Activated T-cell treated with anti-CD3 and anti-CD28 coated beads, Interleukin-2, amount 50 U/mL, for 72 hours (primary cell): ENCODE measurements around the gene PNMA6A. TPM values are rescaled to one million over a fixed set of nuclear protein-coding genes. Genes with fewer than 3 reads are reported as not detected.
"Not testable (repeated sequence)": the region's sequence is repeated elsewhere in the genome, so short reads cannot be mapped to it uniquely, and the experiment has no call there.

ENCODE experiments used
- ATAC-seq, 2 donors: fragments of 150-1000 bp; cut with Tn5 transposase; replicated peaks in 1 of 2; 2 replicates each; pipeline ENCODE4 v1.10.0; 2021; ENCODE audit warnings: moderate library complexity in 2 of 2, mild to moderate bottlenecking in 1 of 2
- DNase-seq, 2 donors: peaks; one replicate each; pipeline ENCODE4 v3.0.0; 2021 to 2022; ENCODE audit warnings: mixed read lengths in 1 of 2
- H3K27ac Mint-ChIP-seq: one replicate; pipeline ENCODE4 v1.8.0; 2022; ENCODE audit warnings: mild to moderate bottlenecking, moderate library complexity, mixed read lengths
- H3K27me3 Mint-ChIP-seq: one replicate; pipeline ENCODE4 v1.8.0; 2022; ENCODE audit warnings: low read depth, mixed read lengths
- H3K36me3 Mint-ChIP-seq, 2 donors: one replicate each; pipeline ENCODE4 v1.8.0; 2022; ENCODE audit warnings: mixed read lengths in 2 of 2, mild to moderate bottlenecking in 1 of 2; ENCODE audit not compliant: insufficient read depth in 2 of 2
- H3K4me1 Mint-ChIP-seq: one replicate; pipeline ENCODE4 v1.8.0; 2022; ENCODE audit warnings: low read depth, mixed read lengths
- H3K4me3 Mint-ChIP-seq, 2 donors: one replicate each; pipeline ENCODE4 v1.8.0; 2022; ENCODE audit warnings: mild to moderate bottlenecking in 2 of 2, mixed read lengths in 2 of 2, moderate library complexity in 2 of 2
- H3K9me3 Mint-ChIP-seq, 2 donors: one replicate each; pipeline ENCODE4 v1.8.0; 2022; ENCODE audit warnings: mixed read lengths in 2 of 2
- total RNA-seq, 2 donors: library from RNA; stranded (reverse); gene quantifications; one replicate each; pipeline ENCODE4 v1.2.3, GENCODE V29; 2022

Gene PNMA6A
- total RNA-seq, 2 donors from 2014 or later, result 0.49 to 0.60 TPM

GRCh38 chrX:153060095-153060445 is 12.2 kb upstream of the PNMA6A start:
- Mint-ChIP-seq H3K4me1 (no peaks in the 10 kb centered on the region), H3K27ac (no peak overlapping the region), H3K27me3 (peaks cover 7% of the 10 kb centered on the region), H3K36me3 (no peaks in the 10 kb centered on the region), H3K4me3 (no peak overlapping the region), H3K9me3 (no peaks in the 10 kb centered on the region)
- ATAC-seq (no peak), DNase-seq (no peak)

GRCh38 chrX:153061732-153062131 is 10.5 kb upstream of the PNMA6A start:
- DNase-seq (no peak), ATAC-seq (no peak)
- H3K27me3 Mint-ChIP-seq, result peaks cover 7% of the 10 kb centered on the region
- no peaks in the 10 kb centered on the region for H3K36me3 Mint-ChIP-seq
- H3K4me1 Mint-ChIP-seq, result no peaks in the 10 kb centered on the region
- no peaks in the 10 kb centered on the region for H3K9me3 Mint-ChIP-seq
- H3K4me3 Mint-ChIP-seq, result no peak overlapping the region
- no peak overlapping the region for H3K27ac Mint-ChIP-seq

GRCh38 chrX:153063315-153063714 is 8.9 kb upstream of the PNMA6A start:
- no peaks in the 10 kb centered on the region for H3K9me3 Mint-ChIP-seq
- no peaks in the 10 kb centered on the region for H3K36me3 Mint-ChIP-seq
- DNase-seq (no peak), ATAC-seq (no peak)
- peaks cover 7% of the 10 kb centered on the region for H3K27me3 Mint-ChIP-seq
- no peaks in the 10 kb centered on the region for H3K4me1 Mint-ChIP-seq
- H3K4me3 Mint-ChIP-seq, result no peak overlapping the region
- H3K27ac Mint-ChIP-seq, result peak overlapping the region; percentile 9

- Mint-ChIP-seq H3K4me3 (no peak overlapping the region), H3K4me1 (no peaks in the 10 kb centered on the region), H3K27ac (no peak overlapping the region), H3K9me3 (no peaks in the 10 kb centered on the region), H3K27me3 (peaks cover 7% of the 10 kb centered on the region), H3K36me3 (no peaks in the 10 kb centered on the region)
- DNase-seq (no peak), ATAC-seq (no peak)
These were observed 8.2 kb upstream of the PNMA6A start for GRCh38 chrX:153064061-153064460.

GRCh38 chrX:153065389-153065788 is 6.9 kb upstream of the PNMA6A start:
- Mint-ChIP-seq H3K36me3 (no peaks in the 10 kb centered on the region), H3K9me3 (no peaks in the 10 kb centered on the region), H3K4me1 (no peaks in the 10 kb centered on the region), H3K27me3 (peaks cover 7% of the 10 kb centered on the region), H3K4me3 (no peak overlapping the region), H3K27ac (no peak overlapping the region)
- no peak for DNase-seq
- no peak for ATAC-seq

- H3K4me3 Mint-ChIP-seq, H3K27me3 Mint-ChIP-seq, H3K36me3 Mint-ChIP-seq, H3K27ac Mint-ChIP-seq, H3K4me1 Mint-ChIP-seq, H3K9me3 Mint-ChIP-seq, ATAC-seq, DNase-seq: not testable (repeated sequence)
These were observed 5.9 kb upstream of the PNMA6A start for GRCh38 chrX:153066402-153066801.

GRCh38 chrX:153073331-153073730 is 1.1 kb downstream of the PNMA6A start:
- H3K4me1 Mint-ChIP-seq, H3K9me3 Mint-ChIP-seq, H3K27me3 Mint-ChIP-seq: not testable (repeated sequence)

GRCh38 chrX:153074262-153074899 is 2.1 kb downstream of the PNMA6A start:
- Mint-ChIP-seq H3K27ac (no peak overlapping the region), H3K4me1 (no peaks in the 10 kb centered on the region), H3K27me3 (no peaks in the 10 kb centered on the region), H3K9me3 (no peaks in the 10 kb centered on the region), H3K4me3 (no peak overlapping the region), H3K36me3 (no peaks in the 10 kb centered on the region)
- no peak for ATAC-seq
- DNase-seq, result no peak

More at GRCh38 chrX:153073331-153073730, 1.1 kb downstream of the PNMA6A start:
- H3K36me3 Mint-ChIP-seq, ATAC-seq, H3K4me3 Mint-ChIP-seq, DNase-seq, H3K27ac Mint-ChIP-seq: not testable (repeated sequence)

GRCh38 chrX:153074935-153075334 is 2.7 kb downstream of the PNMA6A start:
- ATAC-seq, result no peak
- Mint-ChIP-seq H3K27ac (no peak overlapping the region), H3K4me3 (no peak overlapping the region)

GRCh38 chrX:153075366-153075765 is 3.1 kb downstream of the PNMA6A start:
- Mint-ChIP-seq H3K4me3 (no peak overlapping the region), H3K4me1 (no peaks in the 10 kb centered on the region), H3K27me3 (no peaks in the 10 kb centered on the region), H3K27ac (no peak overlapping the region), H3K9me3 (no peaks in the 10 kb centered on the region), H3K36me3 (no peaks in the 10 kb centered on the region)
- ATAC-seq (no peak), DNase-seq (no peak)

More at GRCh38 chrX:153074935-153075334, 2.7 kb downstream of the PNMA6A start:
- no peaks in the 10 kb centered on the region for H3K36me3 Mint-ChIP-seq
- H3K27me3 Mint-ChIP-seq, result no peaks in the 10 kb centered on the region
- no peaks in the 10 kb centered on the region for H3K4me1 Mint-ChIP-seq
- H3K9me3 Mint-ChIP-seq, result no peaks in the 10 kb centered on the region
- no peak for DNase-seq

- not testable (repeated sequence) for DNase-seq, H3K27me3 Mint-ChIP-seq, H3K27ac Mint-ChIP-seq, H3K4me1 Mint-ChIP-seq, H3K4me3 Mint-ChIP-seq, H3K36me3 Mint-ChIP-seq, H3K9me3 Mint-ChIP-seq
- peak; percentile 87 to 91 for ATAC-seq
These were observed 5.3 kb downstream of the PNMA6A start for GRCh38 chrX:153077437-153078135.

GRCh38 chrX:153083238-153083923 is 11.1 kb downstream of the PNMA6A start:
- H3K4me1 Mint-ChIP-seq, H3K27ac Mint-ChIP-seq, H3K36me3 Mint-ChIP-seq, H3K4me3 Mint-ChIP-seq, H3K9me3 Mint-ChIP-seq, DNase-seq, ATAC-seq: not testable (repeated sequence)
- H3K27me3 Mint-ChIP-seq, result peaks cover 38% of the 10 kb centered on the region

- Mint-ChIP-seq H3K36me3 (peaks cover 8 to 16% of the 10 kb centered on the region in 2 donors), H3K4me1 (peaks cover 6% of the 10 kb centered on the region), H3K27me3 (peaks cover 9% of the 10 kb centered on the region), H3K9me3 (peaks cover 18 to 22% of the 10 kb centered on the region in 2 donors), H3K27ac (no peak overlapping the region), H3K4me3 (no peak overlapping the region)
- ATAC-seq, result no peak
- no peak for DNase-seq
These were observed 30.2 kb downstream of the PNMA6A start for GRCh38 chrX:153102418-153102817.
